ENCODE results near the gene WIPF1.

The WIPF1 gene

GRCh38 chr2:174633623-174633930, 36.0 kb upstream of the WIPF1 start:
- peak; percentile 39 for DNase-seq
- Histone ChIP-seq H3K27ac (ENCODE audit: low read length) (peak overlapping the region; percentile 99), H4K20me1 (ENCODE audit: insufficient read depth, low read length) (no peaks in the 10 kb centered on the region), H3K36me3 (ENCODE audit: insufficient read depth, low read length) (peaks cover 31% of the 10 kb centered on the region), H3K27me3 (ENCODE audit: insufficient read depth, low read length, poor library complexity) (no peaks in the 10 kb centered on the region), H3K4me1 (ENCODE audit: insufficient read depth, low read length) (peaks cover 64% of the 10 kb centered on the region), H3K4me3 (ENCODE audit: low read depth in 1 of 2, low read length in 2 of 2) (peak overlapping the region; percentile 46 to 53), H3K4me2 (ENCODE audit: insufficient read depth, low read length) (peak overlapping the region; percentile 71), H3K9ac (ENCODE audit: low read depth, low read length) (peak overlapping the region; percentile 65), H2AFZ (ENCODE audit: low read depth, low read length) (peak overlapping the region; percentile 45), H3K79me2 (ENCODE audit: insufficient read depth, low read length) (peaks cover 81% of the 10 kb centered on the region), H3K9me3 (ENCODE audit: insufficient read depth, low read length, severe bottlenecking) (no peaks in the 10 kb centered on the region)
- peak; percentile 39 for ATAC-seq (ENCODE audit: insufficient read depth, low read depth)
- no peak for TF ChIP-seq CTCF (IDR thresholded peaks at IDR 0.05; ENCODE audit: borderline replicate concordance, extremely low read depth, low read length, poor library complexity, severe bottlenecking)
- TF ChIP-seq EZH2 (IDR thresholded peaks at IDR 0.05; ENCODE audit: borderline replicate concordance, low read depth, low read length, severe bottlenecking): no peak

GRCh38 chr2:174632841-174633622, 35.4 kb upstream of the WIPF1 start:
- Histone ChIP-seq H4K20me1 (ENCODE audit: insufficient read depth, low read length) (no peaks in the 10 kb centered on the region), H3K27me3 (ENCODE audit: insufficient read depth, low read length, poor library complexity) (no peaks in the 10 kb centered on the region), H3K4me2 (ENCODE audit: insufficient read depth, low read length) (peak overlapping the region; percentile 71), H2AFZ (ENCODE audit: low read depth, low read length) (peak overlapping the region; percentile 45), H3K4me1 (ENCODE audit: insufficient read depth, low read length) (peaks cover 64% of the 10 kb centered on the region), H3K27ac (ENCODE audit: low read length) (peak overlapping the region; percentile 99), H3K4me3 (ENCODE audit: low read depth in 1 of 2, low read length in 2 of 2) (peak overlapping the region; percentile 46 to 53), H3K9me3 (ENCODE audit: insufficient read depth, low read length, severe bottlenecking) (no peaks in the 10 kb centered on the region), H3K9ac (ENCODE audit: low read depth, low read length) (peak overlapping the region; percentile 65), H3K79me2 (ENCODE audit: insufficient read depth, low read length) (peaks cover 81% of the 10 kb centered on the region), H3K36me3 (ENCODE audit: insufficient read depth, low read length) (peaks cover 37% of the 10 kb centered on the region)
- TF ChIP-seq EZH2 (IDR thresholded peaks at IDR 0.05; ENCODE audit: borderline replicate concordance, low read depth, low read length, severe bottlenecking): no peak
- no peak for TF ChIP-seq CTCF (IDR thresholded peaks at IDR 0.05; ENCODE audit: borderline replicate concordance, extremely low read depth, low read length, poor library complexity, severe bottlenecking)
- peak; percentile 23 for DNase-seq
- ATAC-seq (ENCODE audit: insufficient read depth, low read depth): peak; percentile 15

GRCh38 chr2:174631009-174631981, 33.7 kb upstream of the WIPF1 start:
- DNase-seq: no peak
- Histone ChIP-seq H3K4me3 (ENCODE audit: low read depth in 1 of 2, low read length in 2 of 2) (0 out of 4 replicates have a peak overlapping the region, but pooled peaks of 1 of the 2 experiments have one; percentile 53), H3K4me1 (ENCODE audit: insufficient read depth, low read length) (peaks cover 53% of the 10 kb centered on the region), H3K9me3 (ENCODE audit: insufficient read depth, low read length, severe bottlenecking) (no peaks in the 10 kb centered on the region), H3K27me3 (ENCODE audit: insufficient read depth, low read length, poor library complexity) (no peaks in the 10 kb centered on the region), H2AFZ (ENCODE audit: low read depth, low read length) (no peak overlapping the region), H3K4me2 (ENCODE audit: insufficient read depth, low read length) (peak overlapping the region; percentile 71; the same call in 1 of the 2 replicates), H3K79me2 (ENCODE audit: insufficient read depth, low read length) (peaks cover 90% of the 10 kb centered on the region), H3K27ac (ENCODE audit: low read length) (peak overlapping the region; percentile 99; the same call in 1 of the 2 replicates), H3K36me3 (ENCODE audit: insufficient read depth, low read length) (peaks cover 44% of the 10 kb centered on the region), H3K9ac (ENCODE audit: low read depth, low read length) (no peak overlapping the region), H4K20me1 (ENCODE audit: insufficient read depth, low read length) (no peaks in the 10 kb centered on the region)
- no peak for ATAC-seq (ENCODE audit: insufficient read depth, low read depth)
- no peak for TF ChIP-seq EZH2 (IDR thresholded peaks at IDR 0.05; ENCODE audit: borderline replicate concordance, low read depth, low read length, severe bottlenecking)
- no peak for TF ChIP-seq CTCF (IDR thresholded peaks at IDR 0.05; ENCODE audit: borderline replicate concordance, extremely low read depth, low read length, poor library complexity, severe bottlenecking)
